OCI-LY7 (cell line): ENCODE results near the gene CEP112. TPM values are rescaled to one million over a fixed set of nuclear protein-coding genes. Genes with fewer than 3 reads are reported as not detected.

Experiments
- BruUV-seq: library from RNA; stranded (reverse); fragments of 400-500 nt; replicated peaks from 2 replicates; lab custom pipeline; 2021; lab: Mats Ljungman, UMichigan
- CTCF ChIA-PET: fragments of 300-600 bp; sonication (Branson Sonifier 250); formaldehyde crosslinking; loops from one replicate; lab custom pipeline; 2022; ENCODE audit warnings: antibody characterized with exemption; ENCODE audit not compliant: unreplicated experiment; lab: Charles Lee
- POLR2A ChIA-PET: fragments of 300-600 bp; sonication (Branson Sonifier 250); formaldehyde crosslinking; loops from one replicate; lab custom pipeline; 2022; ENCODE audit warnings: antibody characterized with exemption; lab: Charles Lee
- DNase-seq: peaks from one replicate; pipeline ENCODE4 v3.0.0-alpha.2; 2015; ENCODE audit warnings: low spot score
- H2AFZ ChIP-seq: fragments of 200-600 bp; sonication (generic), shearing (Covaris generic); 2 replicates; pipeline ENCODE4 v1.6.1; 2014; ENCODE audit warnings: mild to moderate bottlenecking, antibody characterized with exemption, low read length, moderate library complexity
- H3K27ac ChIP-seq: fragments of 200-600 bp; sonication (generic); 2 replicates; pipeline ENCODE4 v1.5.1; 2014; ENCODE audit warnings: mixed run types, low read depth, mild to moderate bottlenecking, moderate library complexity, low read length, inconsistent platforms; ENCODE audit not compliant: poor library complexity, severe bottlenecking
- H3K36me3 ChIP-seq: fragments of 200-600 bp; sonication (generic); 2 replicates; pipeline ENCODE4 v1.6.1; 2014; ENCODE audit warnings: mild to moderate bottlenecking, antibody characterized with exemption, low read length, moderate library complexity, mixed read lengths; ENCODE audit not compliant: insufficient read depth
- H3K4me1 ChIP-seq: fragments of 200-600 bp; sonication (generic); 2 replicates; pipeline ENCODE4 v1.5.1; 2014; ENCODE audit warnings: mild to moderate bottlenecking, low read length; ENCODE audit not compliant: insufficient read depth, poor library complexity, severe bottlenecking
- H3K4me2 ChIP-seq: fragments of 200-600 bp; sonication (generic); 2 replicates; pipeline ENCODE4 v1.6.1; 2014; ENCODE audit warnings: mild to moderate bottlenecking, low read length
- H3K4me3 ChIP-seq: fragments of 200-600 bp; sonication (generic); 2 replicates; pipeline ENCODE4 v1.5.1; 2014; ENCODE audit warnings: mild to moderate bottlenecking, low read depth, low read length; ENCODE audit not compliant: poor library complexity, severe bottlenecking
- H3K79me2 ChIP-seq: fragments of 200-600 bp; sonication (generic); 2 replicates; pipeline ENCODE4 v1.6.1; 2016; ENCODE audit warnings: low read depth, mild to moderate bottlenecking, low read length, moderate library complexity, mixed read lengths; ENCODE audit not compliant: insufficient read depth
- H3K9me2 ChIP-seq: fragments of 200-600 bp; sonication (generic); 2 replicates; pipeline ENCODE4 v1.6.1; 2016; ENCODE audit warnings: mild to moderate bottlenecking, low read length, mixed read lengths; ENCODE audit not compliant: insufficient read depth
- H3K9me3 ChIP-seq: fragments of 200-600 bp; sonication (generic); 2 replicates; pipeline ENCODE4 v1.6.1; 2014; ENCODE audit warnings: mild to moderate bottlenecking, mixed run types, low read length, mixed read lengths
- H4K20me1 ChIP-seq: fragments of 200-600 bp; sonication (generic); 2 replicates; pipeline ENCODE4 v1.6.1; 2014; ENCODE audit warnings: mild to moderate bottlenecking, antibody characterized with exemption, low read length, moderate library complexity, mixed read lengths; ENCODE audit not compliant: insufficient read depth
- EZH2phosphoT487 ChIP-seq: fragments of 200-600 bp; sonication (generic); IDR thresholded peaks from 2 replicates; pipeline ENCODE4 v1.6.1; 2018; ENCODE audit warnings: low read depth, borderline replicate concordance, mild to moderate bottlenecking, mixed run types, antibody characterized with exemption, low read length, moderate library complexity, mixed read lengths
- intact Hi-C: fragments of 100-400 bp; cut with micrococcal nuclease; formaldehyde crosslinking; loops from one replicate; pipeline ENCODE4 v1.10.0; 2022; ENCODE audit not compliant: unreplicated experiment
- total RNA-seq, 2 experiments: library from RNA; depleted of rRNA in 1 of 2; stranded (reverse); fragments of >200 nt in 1 of 2; shearing (Covaris generic) in 1 of 2; gene quantifications; 2 replicates each; pipeline ENCODE4 v1.2.3, GENCODE V29; 2014 to 2022
- TF ChIP-seq, protein P1 (sequence below): fragments of 200-600 bp; sonication (generic); conservative IDR thresholded peaks from 2 replicates; pipeline ENCODE4 v1.5.1; 2014; ENCODE audit warnings: mild to moderate bottlenecking, antibody characterized with exemption, low read length, moderate library complexity, mixed read lengths

Gene CEP112
- total RNA-seq, 2 experiments from 2014 or later, result 2.7 to 6.9 TPM

DNA sequence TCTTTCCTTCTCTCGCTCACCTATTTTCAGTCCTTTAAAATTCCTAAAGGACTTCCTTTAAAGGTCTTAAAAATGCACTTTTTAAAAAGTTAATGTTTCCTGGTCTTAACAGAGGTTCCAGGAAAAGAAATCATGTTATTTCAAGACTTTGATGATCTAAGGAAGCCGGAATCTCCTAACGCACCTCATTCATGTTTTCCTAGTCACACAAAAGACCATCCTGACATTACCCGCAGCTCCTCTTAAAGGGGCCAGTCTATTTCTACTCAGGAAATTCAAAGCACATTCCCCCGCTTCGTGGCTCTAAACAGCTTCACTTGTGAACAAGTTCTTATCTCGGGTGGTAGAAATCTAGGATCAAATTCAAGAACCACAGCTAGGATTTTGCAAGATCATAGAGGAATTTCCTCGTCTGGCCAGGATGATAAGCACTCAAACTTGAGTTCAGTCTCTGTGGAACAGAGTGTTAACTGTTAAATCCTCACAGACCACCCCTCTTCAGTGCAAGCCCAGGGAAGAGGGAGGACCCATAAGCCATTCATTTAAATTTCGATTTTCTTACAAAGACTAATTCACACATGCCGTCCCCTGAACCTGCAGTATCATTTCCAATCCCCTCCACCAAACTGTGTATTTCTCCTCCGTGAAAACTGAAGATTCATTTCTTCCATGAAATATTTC is 493.4 kb downstream of the CEP112 start:
- no peaks in the 10 kb centered on the region for H4K20me1 ChIP-seq
- TF ChIP-seq EZH2phosphoT487, result no peak
- TF ChIP-seq, protein P1, sequence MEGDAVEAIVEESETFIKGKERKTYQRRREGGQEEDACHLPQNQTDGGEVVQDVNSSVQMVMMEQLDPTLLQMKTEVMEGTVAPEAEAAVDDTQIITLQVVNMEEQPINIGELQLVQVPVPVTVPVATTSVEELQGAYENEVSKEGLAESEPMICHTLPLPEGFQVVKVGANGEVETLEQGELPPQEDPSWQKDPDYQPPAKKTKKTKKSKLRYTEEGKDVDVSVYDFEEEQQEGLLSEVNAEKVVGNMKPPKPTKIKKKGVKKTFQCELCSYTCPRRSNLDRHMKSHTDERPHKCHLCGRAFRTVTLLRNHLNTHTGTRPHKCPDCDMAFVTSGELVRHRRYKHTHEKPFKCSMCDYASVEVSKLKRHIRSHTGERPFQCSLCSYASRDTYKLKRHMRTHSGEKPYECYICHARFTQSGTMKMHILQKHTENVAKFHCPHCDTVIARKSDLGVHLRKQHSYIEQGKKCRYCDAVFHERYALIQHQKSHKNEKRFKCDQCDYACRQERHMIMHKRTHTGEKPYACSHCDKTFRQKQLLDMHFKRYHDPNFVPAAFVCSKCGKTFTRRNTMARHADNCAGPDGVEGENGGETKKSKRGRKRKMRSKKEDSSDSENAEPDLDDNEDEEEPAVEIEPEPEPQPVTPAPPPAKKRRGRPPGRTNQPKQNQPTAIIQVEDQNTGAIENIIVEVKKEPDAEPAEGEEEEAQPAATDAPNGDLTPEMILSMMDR, result no peak
- H3K36me3 ChIP-seq, result no peaks in the 10 kb centered on the region
- no peak for DNase-seq
- no peaks in the 10 kb centered on the region for H3K9me2 ChIP-seq
- H3K27ac ChIP-seq, result no peak overlapping the region
- no peaks in the 10 kb centered on the region for H3K79me2 ChIP-seq
- BruUV-seq, result no TSS peak
- no peaks in the 10 kb centered on the region for H3K4me1 ChIP-seq
- intact Hi-C loops, result no loop called here
- no peaks in the 10 kb centered on the region for H3K9me3 ChIP-seq
- no peak overlapping the region for H3K4me3 ChIP-seq
- H2AFZ ChIP-seq, result no peak overlapping the region
- CTCF ChIA-PET, result no interaction called here
- POLR2A ChIA-PET, result no interaction called here
- H3K4me2 ChIP-seq, result no peak overlapping the region

- ChIA-PET POLR2A (no interaction called here), CTCF (no interaction called here)
- Histone ChIP-seq H3K36me3 (no peaks in the 10 kb centered on the region), H3K9me3 (no peaks in the 10 kb centered on the region), H3K79me2 (no peaks in the 10 kb centered on the region), H3K9me2 (no peaks in the 10 kb centered on the region), H3K4me2 (no peak overlapping the region), H3K27ac (no peak overlapping the region), H4K20me1 (no peaks in the 10 kb centered on the region), H2AFZ (no peak overlapping the region), H3K4me3 (no peak overlapping the region), H3K4me1 (no peaks in the 10 kb centered on the region)
- intact Hi-C loops, result no loop called here
- no peak for DNase-seq
- TF ChIP-seq, protein P1, result no peak
- TF ChIP-seq EZH2phosphoT487, result no peak
- no TSS peak for BruUV-seq
These were observed 494.3 kb downstream of the CEP112 start for GRCh38 chr17:65697661-65698060.

DNA sequence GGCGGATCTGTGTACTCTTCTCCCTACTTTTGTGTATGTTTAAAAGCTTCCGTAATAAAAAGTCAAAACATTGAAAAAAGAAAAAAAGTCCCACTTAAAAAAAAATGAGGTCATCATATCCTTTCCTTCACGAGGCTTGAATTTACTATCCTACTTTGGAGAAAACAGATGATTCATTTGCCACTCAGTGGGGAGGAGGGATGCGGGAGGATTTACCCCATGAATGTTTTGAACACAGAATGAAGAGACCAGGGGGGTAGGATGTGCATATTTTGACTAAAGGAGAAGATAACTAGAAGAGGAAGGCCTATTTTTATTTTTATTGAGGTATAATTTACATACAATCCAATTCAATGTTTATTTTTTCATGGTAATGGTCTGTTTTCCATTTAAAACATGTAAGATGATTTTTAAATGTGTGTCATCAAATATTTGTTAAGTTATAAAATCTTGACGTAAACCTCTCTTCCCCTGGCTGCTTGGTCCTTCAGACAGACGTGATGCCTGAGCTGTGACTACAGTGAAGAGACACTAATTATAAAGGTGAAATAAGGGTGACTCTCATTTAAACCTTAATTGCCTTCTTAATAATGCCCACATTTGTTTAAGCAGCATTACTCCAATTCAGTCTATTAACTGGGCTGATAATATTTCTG is 495.1 kb downstream of the CEP112 start:
- TF ChIP-seq, protein P1, result no peak
- no peak for TF ChIP-seq EZH2phosphoT487
- H3K4me1 ChIP-seq, result no peaks in the 10 kb centered on the region

More for the DNA sequence above, 495.1 kb downstream of the CEP112 start:
- H3K9me2 ChIP-seq, result no peaks in the 10 kb centered on the region
- H2AFZ ChIP-seq, result no peak overlapping the region
- BruUV-seq, result no TSS peak
- DNase-seq, result no peak
- no peaks in the 10 kb centered on the region for H4K20me1 ChIP-seq
- no peak overlapping the region for H3K27ac ChIP-seq
- POLR2A ChIA-PET, result no interaction called here
- H3K36me3 ChIP-seq, result no peaks in the 10 kb centered on the region
- intact Hi-C loops, result no loop called here
- no peak overlapping the region for H3K4me2 ChIP-seq
- no peaks in the 10 kb centered on the region for H3K79me2 ChIP-seq
- H3K9me3 ChIP-seq, result no peaks in the 10 kb centered on the region
- CTCF ChIA-PET, result no interaction called here
- no peak overlapping the region for H3K4me3 ChIP-seq
